ENCODE data around the gene TNFRSF18.
A peak's percentile ranks its signal among the peaks of the same experiment; 100 is the strongest.
"Not testable (repeated sequence)": the region's sequence is repeated elsewhere in the genome, so short reads cannot be mapped to it uniquely, and the experiment has no call there.

Gene TNFRSF18

GRCh38 chr1:1179346-1179982, 26.9 kb downstream of the TNFRSF18 start:
- DNase-seq (ENCODE audit: low read depth in 2 of 2) = no peak

- no peak for DNase-seq (ENCODE audit: low read depth in 2 of 2)
These were observed 27.5 kb downstream of the TNFRSF18 start for GRCh38 chr1:1178794-1179331.

GRCh38 chr1:1177452-1178206, 28.8 kb downstream of the TNFRSF18 start:
- no peak for DNase-seq (ENCODE audit: low read depth in 2 of 2)

- DNase-seq (ENCODE audit: low read depth in 2 of 2) = no peak
These were observed 29.5 kb downstream of the TNFRSF18 start for GRCh38 chr1:1176931-1177330.

GRCh38 chr1:1176063-1176761, 30.2 kb downstream of the TNFRSF18 start:
- DNase-seq (ENCODE audit: low read depth in 2 of 2) = not testable (repeated sequence)

GRCh38 chr1:1175221-1176062, 30.9 kb downstream of the TNFRSF18 start:
- no peak for DNase-seq (ENCODE audit: low read depth in 2 of 2)

- peak in 1 of 2 donors; percentile 18 for DNase-seq (ENCODE audit: low read depth in 2 of 2)
These were observed 32.5 kb downstream of the TNFRSF18 start, which contains the start of gene TTLL10 for GRCh38 chr1:1173793-1174415. Gene TTLL10 (plus strand): TSS chr1:1173880. CDS start chr1:1179216, 5,336 bp downstream.

- DNase-seq (ENCODE audit: low read depth in 2 of 2) = no peak
These were observed 33.2 kb downstream of the TNFRSF18 start for GRCh38 chr1:1173061-1173792.

- no peak for DNase-seq (ENCODE audit: low read depth in 2 of 2)
These were observed 34.6 kb downstream of the TNFRSF18 start for GRCh38 chr1:1171546-1172340.

GRCh38 chr1:1171161-1171545, 35.2 kb downstream of the TNFRSF18 start:
- no peak for DNase-seq (ENCODE audit: low read depth in 2 of 2)

- no peak for DNase-seq (ENCODE audit: low read depth in 2 of 2)
These were observed 35.9 kb downstream of the TNFRSF18 start for GRCh38 chr1:1170215-1171091.

GRCh38 chr1:1169429-1170214, 36.8 kb downstream of the TNFRSF18 start:
- no peak for DNase-seq (ENCODE audit: low read depth in 2 of 2)

GRCh38 chr1:1168451-1169411, 37.7 kb downstream of the TNFRSF18 start:
- no peak for DNase-seq (ENCODE audit: low read depth in 2 of 2)

GRCh38 chr1:1167841-1168450, 38.4 kb downstream of the TNFRSF18 start:
- no peak for DNase-seq (ENCODE audit: low read depth in 2 of 2)

GRCh38 chr1:1167398-1167821, 39.0 kb downstream of the TNFRSF18 start:
- DNase-seq (ENCODE audit: low read depth in 2 of 2) = no peak

Measured in stimulated activated CD8-positive, alpha-beta memory T cell treated with anti-CD3 and anti-CD28 coated beads, Interleukin-7, amount 100 ng/mL, for 4 hours (primary cell).